HG03571 (cell line): ENCODE results near the gene HOOK1.
"Not testable (repeated sequence)": the region's sequence is repeated elsewhere in the genome, so short reads cannot be mapped to it uniquely, and the experiment has no call there.

Experiments
- ATAC-seq: cut with Tn5 transposase; IDR thresholded peaks from one replicate; pipeline ENCODE4 v1.9.1; 2021; ENCODE audit not compliant: unreplicated experiment

The HOOK1 gene

DNA sequence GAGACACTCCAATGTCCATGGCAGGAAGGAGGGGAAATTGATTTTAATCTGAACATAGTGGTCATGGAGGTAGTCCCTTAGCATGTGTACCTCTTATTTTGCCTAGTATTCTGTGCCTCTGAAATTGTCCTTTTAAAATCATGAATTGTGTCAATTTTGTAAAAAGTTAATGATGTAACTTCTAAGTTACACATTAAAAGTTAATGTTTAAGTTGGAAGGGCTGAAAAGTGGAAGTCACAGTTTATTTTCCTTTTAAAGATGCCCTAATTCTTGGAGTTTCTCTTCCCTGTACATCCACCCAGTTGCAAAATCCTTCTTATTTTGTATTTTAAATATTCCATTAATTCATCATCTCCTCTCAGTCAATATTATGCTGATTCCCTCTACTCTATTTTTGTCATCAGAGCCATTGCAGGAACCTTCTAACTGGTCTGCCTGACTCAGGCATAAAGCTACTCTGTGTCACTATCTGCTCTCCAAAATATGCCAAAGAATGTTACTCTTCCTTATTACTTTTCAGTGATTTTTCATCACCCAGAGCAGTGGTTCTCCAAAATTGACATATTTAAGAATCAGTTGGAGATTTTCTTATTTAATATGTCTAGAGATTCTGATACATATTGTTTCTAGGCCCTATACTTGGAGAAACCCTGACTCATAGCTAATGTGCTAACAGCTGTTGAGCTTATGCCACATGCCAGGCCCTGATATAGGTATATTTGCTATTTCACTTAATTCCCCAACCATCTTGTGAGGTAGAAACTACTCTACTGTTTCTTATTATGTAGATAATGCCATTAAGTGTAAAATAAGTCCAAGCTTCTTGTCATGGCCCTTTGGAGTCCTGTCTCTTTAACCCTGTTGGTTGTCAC is 5.1 kb downstream of the HOOK1 start:
- ATAC-seq, result no peak

DNA sequence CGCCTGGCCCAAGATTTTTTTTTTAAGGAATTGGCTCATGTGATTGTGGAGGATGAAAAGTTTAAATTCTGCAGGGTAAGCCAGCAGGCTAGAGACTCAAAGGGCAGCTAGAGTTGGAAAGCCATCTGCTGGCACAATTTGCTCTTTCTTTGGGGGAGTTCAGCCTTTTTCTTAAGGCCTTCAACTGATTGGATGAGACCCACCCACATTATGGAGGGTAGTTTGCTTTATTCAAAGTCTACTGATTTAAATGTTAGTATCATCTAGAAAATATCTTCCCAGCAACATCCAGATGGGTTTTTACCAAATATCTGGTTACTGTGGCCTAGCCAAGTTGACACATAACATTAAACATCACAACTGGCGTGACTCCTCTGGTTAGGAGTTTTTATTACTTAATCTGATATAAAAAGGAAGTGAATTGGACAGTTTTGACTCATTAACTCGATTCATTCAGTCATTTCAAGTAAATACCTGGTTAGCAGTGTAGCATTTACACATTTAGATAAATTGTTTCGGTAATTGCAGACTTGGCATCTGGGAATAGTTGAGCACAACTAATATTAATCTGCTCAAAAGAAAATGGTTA is 12.4 kb downstream of the HOOK1 start:
- ATAC-seq, result no peak

DNA sequence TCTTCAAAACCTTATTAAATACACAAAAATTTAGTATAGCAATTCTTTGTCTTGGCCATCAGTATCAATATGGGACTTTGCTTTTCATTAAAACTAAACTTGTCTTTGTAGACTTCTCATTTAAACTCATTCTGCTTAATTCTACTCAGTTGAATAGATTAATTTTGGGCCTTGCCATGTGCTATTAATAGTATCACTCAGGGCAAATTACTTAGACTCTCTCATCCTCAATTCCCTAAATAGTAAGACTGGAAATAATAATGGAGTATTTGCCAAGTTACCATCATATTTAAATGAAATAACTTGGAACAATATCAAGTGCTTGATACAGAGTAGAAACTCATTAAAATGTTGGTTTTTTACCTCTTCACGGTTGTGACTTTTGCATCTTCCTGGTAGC is 13.4 kb downstream of the HOOK1 start:
- no peak for ATAC-seq

DNA sequence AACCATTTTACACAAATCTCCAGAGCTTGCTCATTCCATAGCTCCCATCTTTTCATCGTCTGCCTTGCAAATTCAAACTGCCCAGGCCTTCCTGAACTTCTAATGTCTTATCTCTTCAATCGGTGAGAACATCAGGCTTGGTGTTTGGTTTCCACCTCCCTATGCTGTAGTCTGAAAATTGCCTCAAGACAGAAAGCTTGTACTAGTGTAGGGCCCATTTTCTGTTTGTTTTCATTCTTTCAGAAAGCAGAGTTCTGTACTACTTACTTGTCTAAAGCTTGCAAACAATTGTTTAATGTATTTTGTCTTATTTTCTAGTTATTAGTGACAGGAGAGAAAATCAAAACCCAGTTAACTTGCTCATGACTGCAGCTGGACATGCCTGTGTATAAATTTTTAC is 16.8 kb downstream of the HOOK1 start:
- ATAC-seq, result no peak

DNA sequence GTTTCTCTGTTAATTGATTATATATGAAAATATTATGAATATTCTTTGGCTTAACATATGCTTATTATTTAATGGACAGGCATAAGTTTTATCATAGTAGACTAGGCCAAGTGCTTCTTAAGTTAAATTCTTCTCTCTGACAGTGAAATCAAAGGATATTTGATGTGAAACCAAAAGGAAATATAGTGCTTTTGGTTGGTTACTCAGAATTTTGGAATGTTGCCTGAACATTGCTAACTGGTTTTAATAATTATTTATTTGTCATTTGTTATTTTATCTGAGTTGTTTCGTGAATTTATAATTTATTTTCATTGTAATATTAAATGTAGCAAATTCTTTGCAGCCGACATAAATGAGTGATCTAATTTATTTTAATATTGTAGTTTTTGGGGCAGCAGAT is 18.3 kb downstream of the HOOK1 start:
- ATAC-seq, result no peak

DNA sequence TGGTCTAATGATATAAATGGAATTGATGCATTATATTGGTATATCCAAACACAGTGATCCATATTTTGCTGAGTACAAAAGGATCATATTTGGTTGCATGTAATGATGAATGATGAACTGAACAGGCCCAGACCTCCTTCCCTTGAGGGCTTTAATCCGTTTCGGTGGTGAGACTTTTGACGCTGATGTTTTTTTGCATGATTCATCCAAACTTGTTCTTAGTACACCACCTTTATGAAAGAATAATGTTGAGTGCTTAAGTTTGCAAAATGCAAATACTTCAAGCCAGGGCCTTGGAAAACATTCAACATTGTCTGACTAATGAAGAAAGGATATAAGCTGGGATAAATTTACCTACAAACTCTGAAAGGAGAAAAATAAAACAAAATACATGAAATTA is 19.2 kb downstream of the HOOK1 start:
- no peak for ATAC-seq

DNA sequence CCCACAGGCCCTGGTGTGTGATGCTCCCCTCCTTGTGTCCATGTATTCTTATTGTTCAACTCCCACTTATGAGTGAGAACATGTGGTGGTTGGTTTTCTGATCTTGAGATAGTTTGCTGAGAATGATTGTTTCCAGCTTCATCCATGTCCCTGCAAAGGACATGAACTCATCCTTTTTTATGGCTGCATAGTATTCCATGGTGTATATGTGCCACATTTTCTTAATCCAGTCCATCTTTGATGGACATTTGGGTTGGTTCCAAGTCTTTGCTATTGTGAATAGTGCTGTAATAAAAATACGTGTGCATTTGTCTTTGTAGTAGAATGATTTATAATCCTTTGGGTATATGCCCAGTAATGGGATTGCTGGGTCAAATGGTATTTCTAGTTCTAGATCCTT is 23.1 kb downstream of the HOOK1 start:
- not testable (repeated sequence) for ATAC-seq

DNA sequence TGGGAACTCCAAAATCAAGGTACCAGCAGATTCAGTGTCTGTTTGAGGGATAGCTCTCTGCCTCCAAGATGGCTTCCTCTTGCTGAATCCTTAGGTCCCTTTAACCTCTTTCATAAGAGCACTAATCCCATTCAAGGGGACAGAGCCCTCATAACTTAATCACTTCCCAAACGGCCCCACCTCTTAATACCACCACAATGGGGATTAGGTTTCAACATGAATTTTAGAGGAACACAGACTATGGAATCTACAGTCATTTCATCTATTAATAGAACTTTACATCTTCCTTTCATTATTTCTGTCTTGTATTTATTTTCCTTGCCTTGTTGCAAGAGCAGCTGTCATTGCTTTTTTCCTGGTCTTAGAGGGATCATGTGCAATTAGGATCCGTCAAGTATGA is 30.3 kb downstream of the HOOK1 start:
- ATAC-seq, result no peak

DNA sequence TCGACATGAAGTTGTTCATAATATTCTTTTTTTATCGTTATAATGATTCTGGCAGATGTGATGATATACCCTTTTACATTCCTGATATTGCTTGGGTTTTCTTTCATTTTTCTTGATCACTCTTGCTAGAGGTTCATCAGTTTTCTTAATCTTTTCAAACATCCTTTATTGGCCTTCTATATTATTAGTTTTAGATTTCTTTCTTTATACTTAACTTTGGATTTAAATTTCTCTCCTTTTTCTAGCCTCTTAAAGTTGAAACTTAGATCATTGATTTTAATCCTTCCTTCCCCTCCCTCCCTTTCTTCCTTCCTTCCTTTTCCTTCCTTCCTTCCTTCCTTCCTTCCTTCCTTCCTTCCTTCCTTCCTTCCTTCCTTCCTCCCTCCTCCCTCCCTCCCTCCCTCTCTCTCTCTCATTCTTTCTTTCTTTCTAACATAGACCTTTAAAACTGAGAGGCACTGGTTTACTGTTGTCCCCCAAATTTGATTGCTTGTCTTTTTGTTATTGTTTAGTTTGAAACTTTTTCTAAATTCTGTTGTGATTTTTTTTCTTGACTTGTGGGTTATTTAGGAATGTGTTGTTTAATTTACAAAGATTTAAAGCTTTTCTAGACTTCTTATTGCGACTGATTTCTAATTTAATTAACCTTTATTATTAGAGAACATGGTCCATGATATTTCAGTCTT is 31.6 kb downstream of the HOOK1 start:
- ATAC-seq, result no peak

DNA sequence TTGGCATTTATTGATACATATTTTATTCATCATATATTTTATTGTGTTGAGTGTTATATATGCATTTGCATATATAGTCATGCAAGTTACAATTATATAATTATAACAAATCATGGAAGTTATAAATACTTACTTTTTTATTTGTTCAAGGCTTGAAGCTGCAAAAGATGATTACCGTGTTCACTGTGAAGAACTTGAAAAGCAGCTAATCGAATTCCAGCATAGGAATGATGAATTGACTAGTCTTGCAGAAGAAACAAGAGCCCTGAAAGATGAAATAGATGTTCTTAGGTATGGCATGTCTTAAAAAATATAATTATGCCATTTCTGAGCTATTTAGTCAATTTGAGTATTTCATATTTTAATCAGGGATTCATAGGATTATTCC is 32.1 kb downstream of the HOOK1 start:
- ATAC-seq, result no peak

DNA sequence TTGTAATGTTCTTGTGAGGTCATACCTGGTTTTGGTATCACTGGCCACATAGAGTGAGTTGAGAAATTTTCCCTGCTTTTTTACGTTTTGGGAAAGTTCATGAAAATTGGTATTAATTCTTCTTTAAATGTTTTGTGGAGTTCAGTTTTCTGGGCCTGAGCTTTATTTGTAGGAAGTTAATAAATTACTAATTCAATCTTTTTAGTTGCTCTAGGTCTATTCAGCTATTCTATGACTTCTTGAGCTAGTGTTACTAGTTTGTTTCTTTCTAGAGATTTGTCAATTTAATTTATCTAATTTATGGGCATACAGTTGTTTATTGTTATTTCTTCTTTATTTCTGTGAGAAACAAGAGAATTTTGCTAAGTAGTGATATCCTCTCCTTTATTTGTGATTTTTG is 37.4 kb downstream of the HOOK1 start:
- ATAC-seq, result no peak

DNA sequence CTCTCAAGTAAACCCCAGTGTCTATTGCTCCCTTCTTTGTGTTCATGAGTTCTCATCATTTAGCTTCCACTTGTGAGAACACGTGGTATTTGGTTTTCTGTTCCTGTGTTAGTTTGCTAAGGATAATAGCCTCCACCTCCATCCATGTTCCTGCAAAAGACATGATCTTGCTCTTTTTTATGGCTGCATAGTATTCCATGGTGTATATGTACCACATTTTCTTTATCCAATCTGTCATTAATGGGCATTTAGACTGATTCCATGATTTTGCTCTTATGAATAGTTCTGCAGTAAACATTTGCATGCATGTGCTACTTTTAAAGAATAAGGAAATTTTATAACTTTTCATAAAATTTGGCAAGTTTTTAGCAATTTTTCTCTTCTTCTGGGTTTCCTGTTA is 40.5 kb downstream of the HOOK1 start:
- not testable (repeated sequence) for ATAC-seq

DNA sequence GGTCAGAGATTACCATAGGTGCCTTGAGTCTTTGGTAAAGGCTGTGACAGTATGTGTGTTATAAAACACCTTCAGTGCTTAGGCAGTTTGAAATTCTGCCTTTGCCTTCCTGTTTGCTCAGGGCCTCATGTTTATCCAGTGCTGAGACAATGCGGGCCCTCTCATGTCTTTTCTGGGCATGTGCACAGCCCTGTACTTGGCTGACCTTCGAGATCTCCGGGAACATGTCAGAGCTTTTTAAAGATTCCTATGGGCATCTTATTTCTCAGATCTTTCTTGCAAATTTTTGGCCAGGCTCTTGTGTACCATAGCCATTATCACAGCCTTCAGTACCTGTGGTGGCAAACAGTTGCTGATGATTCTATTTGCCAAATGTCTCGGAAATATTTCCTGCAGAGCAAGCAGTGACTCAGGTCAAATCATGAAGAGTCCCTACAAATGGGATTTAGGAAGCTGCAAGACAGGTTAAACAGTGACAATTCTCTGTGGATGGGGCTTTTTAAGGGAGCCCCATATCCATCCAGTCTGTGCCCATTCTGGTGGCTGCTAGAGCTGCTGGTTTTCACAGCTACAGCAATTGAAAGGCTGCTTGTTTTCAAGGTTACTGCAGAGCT is 42.1 kb downstream of the HOOK1 start:
- no peak for ATAC-seq

DNA sequence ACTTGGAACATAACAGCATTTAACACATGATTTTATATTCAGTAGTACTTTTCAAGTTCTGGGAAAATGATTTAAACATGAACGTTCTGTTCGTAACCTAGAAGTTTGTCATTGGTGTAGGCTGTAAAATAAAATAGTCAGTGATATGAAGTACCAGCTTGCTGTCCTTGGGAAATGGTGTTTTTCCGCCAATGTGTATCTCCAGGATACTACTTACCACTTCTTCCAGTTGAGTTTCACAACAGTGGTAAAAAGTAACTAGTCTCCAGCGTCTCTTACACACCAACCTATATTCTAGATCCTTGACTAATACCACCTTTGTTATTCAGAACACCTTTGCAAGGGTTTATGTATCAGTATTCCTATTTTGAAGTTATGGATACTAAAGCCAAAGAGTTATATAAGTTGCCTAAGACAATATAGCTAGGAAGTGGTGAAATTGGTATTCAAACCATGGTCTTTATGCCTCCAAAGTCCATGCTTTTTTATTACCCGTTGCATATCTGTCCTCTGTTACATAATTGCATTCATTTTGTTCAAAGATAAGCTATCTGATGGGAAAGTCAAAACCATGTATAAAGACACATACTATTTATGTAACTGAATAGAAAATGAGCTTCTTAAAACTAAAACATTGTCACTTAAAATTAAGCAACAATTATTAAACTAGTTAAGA is 43.1 kb downstream of the HOOK1 start:
- ATAC-seq, result no peak

DNA sequence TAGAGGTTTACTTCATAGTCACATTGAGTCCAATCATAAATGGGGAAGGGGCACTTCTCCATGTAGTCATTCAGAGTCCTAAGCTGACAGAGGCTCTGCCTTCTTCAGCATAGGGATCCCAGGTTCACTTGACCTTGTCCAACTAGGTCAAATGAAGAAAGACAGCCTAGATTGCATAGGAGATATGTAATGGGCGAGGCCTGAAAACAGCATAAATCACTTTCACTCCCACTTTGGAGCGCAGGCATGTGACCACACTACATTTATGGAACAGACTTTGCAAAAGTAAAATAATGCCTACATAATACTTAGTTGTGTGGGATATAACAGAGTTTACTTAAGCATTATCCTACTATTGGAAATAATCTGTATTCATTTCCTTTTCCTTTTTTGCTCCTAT is 51.7 kb downstream of the HOOK1 start:
- ATAC-seq, result no peak

DNA sequence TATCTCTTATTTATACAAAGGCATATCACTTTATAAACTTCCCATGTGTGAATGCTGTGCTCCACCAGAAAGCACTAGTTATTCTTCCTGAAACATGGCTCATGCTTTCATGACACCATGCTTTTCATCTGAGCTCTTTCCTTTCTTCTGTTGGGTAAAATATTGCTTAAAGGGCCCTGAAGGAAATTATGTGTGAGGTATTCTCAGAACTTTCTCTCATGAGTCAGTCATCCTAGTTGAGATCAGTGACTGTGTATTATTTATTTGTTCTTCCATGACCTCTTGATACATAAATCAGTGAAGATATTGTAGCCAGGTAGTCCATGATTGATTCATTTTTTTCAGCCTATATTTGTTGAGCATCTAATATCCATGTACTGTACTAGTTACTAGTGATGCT is 57.0 kb downstream of the HOOK1 start:
- ATAC-seq, result no peak

DNA sequence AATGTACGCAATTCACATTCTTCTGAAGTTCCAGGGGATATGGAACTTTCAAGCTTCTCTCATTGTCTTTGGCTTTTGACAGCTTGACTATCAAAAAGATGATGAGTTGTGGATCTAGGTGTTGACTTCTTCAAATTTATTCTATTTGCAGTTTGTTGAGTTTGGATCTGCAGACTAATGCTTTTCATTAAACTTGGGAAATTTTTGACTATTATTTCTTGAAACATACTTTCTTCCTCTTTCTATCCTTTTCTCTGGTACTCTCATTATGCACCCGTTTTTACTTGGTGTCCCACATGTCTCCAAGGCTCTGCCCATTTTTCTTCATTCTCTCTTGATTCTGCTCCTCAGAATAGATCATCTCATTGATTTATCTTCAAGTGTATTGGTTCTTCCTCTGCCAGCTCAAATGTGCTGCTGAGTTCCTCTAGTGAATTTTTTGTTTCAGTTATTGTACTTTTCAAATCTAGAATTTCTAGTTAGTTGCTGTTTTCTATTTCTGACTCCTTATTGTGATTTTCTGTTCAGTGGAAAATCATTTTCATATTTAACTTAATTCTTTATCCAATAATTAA is 62.4 kb downstream of the HOOK1 start:
- no peak for ATAC-seq

DNA sequence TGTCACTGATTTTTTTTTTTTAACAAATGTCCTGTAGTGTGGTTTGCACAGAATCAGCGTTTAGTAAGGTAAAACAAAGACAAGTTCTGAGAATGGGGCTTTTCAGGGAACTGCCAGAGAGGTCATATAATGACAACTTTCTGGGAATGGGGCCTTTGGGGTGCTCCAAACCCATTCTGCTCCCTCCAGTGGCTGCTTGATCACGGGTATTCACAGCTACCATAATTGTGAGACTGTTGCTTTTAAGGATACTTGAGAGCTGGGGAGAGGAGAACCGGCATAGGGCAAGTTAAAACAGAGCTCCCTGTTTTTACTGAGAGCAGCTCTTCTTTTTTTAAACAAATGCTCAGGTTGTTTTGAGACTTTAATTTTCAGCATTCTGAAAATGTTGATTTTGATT is 63.6 kb downstream of the HOOK1 start:
- no peak for ATAC-seq

DNA sequence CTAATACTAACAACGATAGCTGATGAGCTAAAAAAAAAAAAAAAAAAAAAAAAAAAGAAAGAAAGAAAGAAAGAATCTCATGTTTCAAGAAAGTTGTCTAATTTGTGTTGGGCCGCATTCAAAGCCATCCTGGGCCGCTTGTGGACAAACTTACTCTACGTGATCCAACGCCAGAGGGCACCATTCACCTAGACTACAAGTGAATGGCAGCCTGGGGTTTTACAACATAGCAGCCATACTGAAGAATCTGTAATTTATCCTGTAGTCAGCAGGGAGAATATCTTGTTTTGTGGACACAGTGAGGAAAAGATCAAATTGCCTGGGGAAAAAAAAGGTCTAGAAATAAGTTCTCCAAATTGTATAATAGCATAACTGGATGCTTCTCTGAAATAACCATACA is 64.8 kb downstream of the HOOK1 start:
- ATAC-seq, result no peak

DNA sequence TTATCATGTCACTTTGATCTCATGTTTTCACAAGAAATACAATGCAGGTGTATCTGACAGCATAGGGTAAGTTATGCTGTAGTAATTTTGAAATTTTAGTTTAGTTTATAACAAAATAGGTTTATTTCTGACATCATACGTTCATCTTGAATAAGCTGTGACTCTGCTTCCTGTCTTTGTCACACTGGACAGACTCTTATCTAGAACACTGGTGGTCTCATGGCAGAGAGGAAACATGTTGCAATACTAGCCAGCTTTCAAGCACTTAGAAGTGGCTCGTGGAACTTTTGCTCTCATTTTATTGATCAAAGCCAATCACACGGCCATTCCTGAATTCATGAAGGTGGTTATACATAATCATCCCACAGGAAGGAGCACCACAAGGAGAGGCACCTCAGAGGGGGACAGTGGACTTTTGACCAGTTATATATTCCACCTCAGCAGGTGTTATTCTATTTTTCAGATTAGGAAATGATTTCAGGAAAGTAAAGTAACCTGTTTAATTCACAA is 65.3 kb downstream of the HOOK1 start:
- ATAC-seq, result no peak

DNA sequence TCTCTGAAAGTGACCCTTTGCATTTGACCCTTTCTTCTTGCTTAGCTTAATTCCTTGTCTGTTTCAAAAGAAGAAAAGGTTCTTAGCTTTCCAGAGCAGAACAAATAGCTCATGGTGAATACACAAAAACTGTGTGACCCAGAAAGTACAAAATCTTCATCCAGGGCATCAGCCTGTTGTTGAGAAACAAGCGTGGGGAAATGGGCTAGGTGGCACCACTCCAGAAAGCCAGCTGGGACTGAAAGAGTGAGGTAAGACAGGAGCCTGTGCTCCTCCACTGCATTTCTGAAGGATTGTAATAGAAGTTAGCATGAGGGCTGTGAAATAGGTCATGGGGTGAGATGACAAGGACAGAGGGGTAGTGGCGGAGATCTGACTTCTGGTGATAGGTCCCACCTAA is 66.0 kb downstream of the HOOK1 start:
- ATAC-seq, result no peak
